IMR-90 (cell line): ENCODE results near the gene PEX19. TPM values are rescaled to one million over a fixed set of nuclear protein-coding genes. Genes with fewer than 3 reads are reported as not detected.

Experiments
- ATAC-seq: fragments of 200-7000 bp; cut with Tn5 transposase; 2 replicates; pipeline ENCODE4 v1.9.1; 2020; ENCODE audit warnings: low read depth, mild to moderate bottlenecking, moderate library complexity
- BruUV-seq: library from RNA; stranded (reverse); fragments of 400-500 nt; replicated peaks from 2 replicates; lab custom pipeline; 2021; lab: Mats Ljungman, UMichigan
- CTCF ChIA-PET: fragments of 300-600 bp; formaldehyde crosslinking; extraction: SDS; loops from one replicate; lab custom pipeline; 2021; ENCODE audit warnings: antibody characterized with exemption; lab: Yijun Ruan, JAX
- POLR2A ChIA-PET: fragments of 300-600 bp; sonication (Branson Sonifier 250); formaldehyde crosslinking; loops from one replicate; lab custom pipeline; 2022; ENCODE audit warnings: antibody characterized with exemption; ENCODE audit not compliant: unreplicated experiment; lab: Charles Lee
- DNase-seq: peaks from one replicate; pipeline ENCODE4 v3.0.0; 2013
- H2AFZ ChIP-seq: replicated peaks from 2 replicates; pipeline ENCODE3; 2013; ENCODE audit warnings: low read length, mild to moderate bottlenecking; ENCODE audit not compliant: poor library complexity
- H2AK5ac ChIP-seq: 2 replicates; pipeline ENCODE4 v1.6.1; 2013; ENCODE audit warnings: low read depth, low read length, inconsistent platforms
- H2AK9ac ChIP-seq: replicated peaks from 2 replicates; pipeline ENCODE3; 2013; ENCODE audit warnings: mild to moderate bottlenecking, low read depth, low read length, moderate library complexity; ENCODE audit not compliant: poor library complexity
- H2BK120ac ChIP-seq: 2 replicates; pipeline ENCODE4 v1.6.1; 2013; ENCODE audit warnings: low read depth, low read length, inconsistent platforms
- H2BK15ac ChIP-seq: 3 replicates; pipeline ENCODE4 v1.6.1; 2013; ENCODE audit warnings: low read depth, low read length, inconsistent platforms
- H2BK20ac ChIP-seq: 2 replicates; pipeline ENCODE4 v1.6.1; 2013; ENCODE audit warnings: low read depth, mild to moderate bottlenecking, inconsistent platforms, low read length, moderate library complexity
- H2BK5ac ChIP-seq: 2 replicates; pipeline ENCODE4 v1.6.1; 2013; ENCODE audit warnings: mild to moderate bottlenecking, low read depth, low read length, inconsistent platforms; ENCODE audit not compliant: poor library complexity, severe bottlenecking
- H3K14ac ChIP-seq: replicated peaks from 2 replicates; pipeline ENCODE4 v1.6.1; 2013; ENCODE audit warnings: low read depth, low read length, inconsistent platforms
- H3K18ac ChIP-seq: 2 replicates; pipeline ENCODE4 v1.6.1; 2013; ENCODE audit warnings: low read depth, low read length, control low read depth
- H3K23ac ChIP-seq: 2 replicates; pipeline ENCODE4 v1.6.1; 2013; ENCODE audit warnings: low read depth, low read length, inconsistent platforms
- H3K27ac ChIP-seq: 2 replicates; pipeline ENCODE4 v1.5.1; 2013; ENCODE audit warnings: mild to moderate bottlenecking, control low read depth, low read length; ENCODE audit not compliant: insufficient read depth
- H3K27me3 ChIP-seq: 2 replicates; pipeline ENCODE4 v1.6.1; 2013; ENCODE audit warnings: low read length; ENCODE audit not compliant: control insufficient read depth, insufficient read depth
- H3K36me3 ChIP-seq: 2 replicates; pipeline ENCODE4 v1.6.1; 2013; ENCODE audit warnings: low read length, mixed read lengths; ENCODE audit not compliant: control insufficient read depth, insufficient read depth
- H3K4ac ChIP-seq: 2 replicates; pipeline ENCODE4 v1.6.1; 2013; ENCODE audit warnings: low read depth, low read length, inconsistent platforms
- H3K4me1 ChIP-seq: 2 replicates; pipeline ENCODE4 v1.6.1; 2013; ENCODE audit warnings: low read length, mixed read lengths; ENCODE audit not compliant: control insufficient read depth, insufficient read depth
- H3K4me2 ChIP-seq: 2 replicates; pipeline ENCODE4 v1.6.1; 2013; ENCODE audit warnings: low read depth, mild to moderate bottlenecking, control low read depth, low read length, moderate library complexity
- H3K4me3 ChIP-seq: 2 replicates; pipeline ENCODE4 v1.5.1; 2013; ENCODE audit warnings: low read depth, mild to moderate bottlenecking, control low read depth, low read length, moderate library complexity; ENCODE audit not compliant: insufficient read depth
- H3K56ac ChIP-seq: 2 replicates; pipeline ENCODE4 v1.6.1; 2013; ENCODE audit warnings: low read length, inconsistent platforms; ENCODE audit not compliant: insufficient read depth; ENCODE audit errors: extremely low read depth
- H3K79me1 ChIP-seq, 2 experiments: 2 replicates each; pipeline ENCODE4 v1.6.1; 2013; ENCODE audit warnings: low read length in 2 of 2, inconsistent platforms in 1 of 2, low read depth in 1 of 2
- H3K9ac ChIP-seq: 2 replicates; pipeline ENCODE4 v1.6.1; 2013; ENCODE audit warnings: low read depth, low read length, control low read depth
- H3K9me1 ChIP-seq: 2 replicates; pipeline ENCODE4 v1.6.1; 2013; ENCODE audit warnings: low read length, inconsistent platforms; ENCODE audit not compliant: insufficient read depth
- H3K9me3 ChIP-seq: 2 replicates; pipeline ENCODE4 v1.6.1; 2013; ENCODE audit warnings: low read length; ENCODE audit not compliant: control insufficient read depth, insufficient read depth
- H4K20me1 ChIP-seq: 2 replicates; pipeline ENCODE4 v1.6.1; 2013; ENCODE audit warnings: low read length, inconsistent platforms; ENCODE audit not compliant: insufficient read depth
- H4K5ac ChIP-seq: 2 replicates; pipeline ENCODE4 v1.6.1; 2013; ENCODE audit warnings: mild to moderate bottlenecking, low read depth, low read length, control low read depth
- H4K8ac ChIP-seq, 2 experiments: 2 replicates each; pipeline ENCODE4 v1.6.1; 2013; ENCODE audit warnings: low read depth in 2 of 2, low read length in 2 of 2, control low read depth in 1 of 2, inconsistent platforms in 1 of 2
- H4K91ac ChIP-seq: 2 replicates; pipeline ENCODE4 v1.6.1; 2013; ENCODE audit warnings: low read depth, low read length, inconsistent platforms; ENCODE audit not compliant: insufficient read depth
- BHLHE40 ChIP-seq: fragments of 150-350 bp; IDR thresholded peaks from 2 replicates; pipeline ENCODE4 v1.6.1; 2016; ENCODE audit warnings: mild to moderate bottlenecking, low read depth, low read length
- CEBPB ChIP-seq: IDR thresholded peaks from 2 replicates; pipeline ENCODE4 v1.6.1; 2012; ENCODE audit warnings: low read depth, low read length, improper control_type of control experiment
- CHD1 ChIP-seq: IDR thresholded peaks from 2 replicates; pipeline ENCODE4 v1.6.1; 2012; ENCODE audit warnings: low read depth, low read length, improper control_type of control experiment
- FOS ChIP-seq: fragments of 150-350 bp; IDR thresholded peaks from 2 replicates; pipeline ENCODE4 v1.6.1; 2016; ENCODE audit warnings: low read depth, low read length
- MAFK ChIP-seq: IDR thresholded peaks from 2 replicates; pipeline ENCODE4 v1.6.1; 2012; ENCODE audit warnings: low read depth, low read length, improper control_type of control experiment
- MAZ ChIP-seq: IDR thresholded peaks from 2 replicates; pipeline ENCODE4 v1.6.1; 2012; ENCODE audit warnings: low read depth, mild to moderate bottlenecking, low read length, improper control_type of control experiment, moderate library complexity, borderline replicate concordance
- MXI1 ChIP-seq: IDR thresholded peaks from 2 replicates; pipeline ENCODE4 v1.6.1; 2012; ENCODE audit warnings: low read depth, mild to moderate bottlenecking, low read length, moderate library complexity, borderline replicate concordance
- NFE2L2 ChIP-seq: fragments of 150-350 bp; IDR thresholded peaks from 2 replicates; pipeline ENCODE4 v1.6.1; 2016; ENCODE audit warnings: low read depth, mild to moderate bottlenecking, low read length
- POLR2A ChIP-seq: IDR thresholded peaks from 2 replicates; pipeline ENCODE4 v1.6.1; 2012; ENCODE audit warnings: mild to moderate bottlenecking, low read depth, low read length
- RAD21 ChIP-seq: IDR thresholded peaks from 2 replicates; pipeline ENCODE4 v1.6.1; 2012; ENCODE audit warnings: low read length, improper control_type of control experiment
- RCOR1 ChIP-seq: IDR thresholded peaks from 2 replicates; pipeline ENCODE4 v1.6.1; 2012; ENCODE audit warnings: mild to moderate bottlenecking, low read length, improper control_type of control experiment; ENCODE audit not compliant: insufficient replicate concordance
- RFX5 ChIP-seq: IDR thresholded peaks from 2 replicates; pipeline ENCODE4 v1.8.0; 2012; ENCODE audit warnings: low read depth, mild to moderate bottlenecking, low read length, moderate library complexity
- SMC3 ChIP-seq: fragments of 150-350 bp; IDR thresholded peaks from 2 replicates; pipeline ENCODE4 v1.6.1; 2016; ENCODE audit warnings: low read depth, mild to moderate bottlenecking, antibody characterized with exemption, low read length, moderate library complexity
- WGBS, 2 experiments: methylation state at CpG; one replicate each; pipeline versions ENCODE4 v1.1.5 to v1.1.7; 2013; ENCODE audit warnings: missing lambda C conversion rate in 2 of 2; ENCODE audit not compliant: insufficient read length in 1 of 2; ENCODE audit errors: extremely low coverage in 2 of 2; 5-methylcytosine and 5-hydroxymethylcytosine counted together
- dilution Hi-C: fragments of 300-500 bp; cut with HindIII; formaldehyde crosslinking; loops from one replicate; pipeline ENCODE4 v1.14.3; 2018; ENCODE audit warnings: low sequenced_read_pairs; ENCODE audit not compliant: unreplicated experiment
- in situ Hi-C: fragments of 300-500 bp; cut with MboI; formaldehyde crosslinking; loops from 3 replicates; pipeline ENCODE4 v1.14.3; 2019; ENCODE audit warnings: low sequenced_read_pairs, inconsistent platforms, mixed read lengths
- intact Hi-C: fragments of 100-400 bp; cut with micrococcal nuclease; formaldehyde crosslinking; loops from 2 replicates; pipeline ENCODE4 v1.10.0; 2022
- polyA plus RNA-seq, 3 experiments: library from polyadenylated mRNA; depleted of rRNA; stranded (reverse); fragments of >200 nt; gene quantifications; 2 replicates each; pipeline ENCODE4 v1.2.3, GENCODE V29; 2012; ENCODE audit warnings: low replicate concordance in 1 of 3
- total RNA-seq: library from RNA; depleted of rRNA; stranded (reverse); fragments of >200 nt; gene quantifications from 2 replicates; pipeline ENCODE4 v1.2.3, GENCODE V29; 2012
- TF ChIP-seq, protein P1 (sequence below): conservative IDR thresholded peaks from 2 replicates; pipeline ENCODE4 v1.5.1; 2012; ENCODE audit warnings: mild to moderate bottlenecking, low read depth, low read length, improper control_type of control experiment
- TF ChIP-seq, protein P2 (sequence below): fragments of 150-350 bp; IDR thresholded peaks from 2 replicates; pipeline ENCODE4 v1.6.1; 2016; ENCODE audit warnings: low read depth, mild to moderate bottlenecking, low read length, moderate library complexity, borderline replicate concordance
- TF ChIP-seq, protein P3 (sequence below): fragments of 150-350 bp; IDR thresholded peaks from 2 replicates; pipeline ENCODE4 v1.6.1; 2017; ENCODE audit warnings: mild to moderate bottlenecking, antibody characterized with exemption, low read length, low read depth

The PEX19 gene
- total and polyA plus RNA-seq, 2 of the 4 experiments (the other 2 are of a cell fraction) = 44.5 to 67.7 TPM

DNA sequence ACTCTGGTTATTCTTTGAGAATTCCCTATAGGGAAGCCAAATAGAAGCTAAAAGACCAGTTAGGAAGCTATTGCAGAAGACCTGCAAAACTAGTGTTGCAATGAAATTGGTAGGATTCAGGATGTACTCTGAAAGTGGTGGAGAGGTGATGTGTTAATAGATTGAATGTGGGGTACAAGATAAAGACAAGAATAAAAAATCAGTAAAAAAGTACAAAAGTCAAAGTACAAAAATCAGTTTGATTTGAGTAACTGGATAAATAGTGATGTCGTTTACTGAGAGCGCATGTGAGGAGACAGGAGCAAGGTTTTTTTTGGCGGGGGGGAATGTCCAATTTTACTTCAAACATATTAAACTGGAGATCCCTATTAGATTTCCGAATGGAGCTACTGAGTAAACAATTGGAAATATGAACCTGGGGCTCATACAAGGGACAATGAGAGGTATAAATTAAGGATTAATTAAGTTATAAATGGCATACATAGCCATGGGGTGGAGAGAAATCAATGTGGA, 20.1 kb downstream of the PEX19 start:
- no TSS peak for BruUV-seq
- intact Hi-C loops = no loop called here
- Histone ChIP-seq H3K9ac (no peak overlapping the region), H3K23ac (no peak overlapping the region), H2BK20ac (no peak overlapping the region), H3K4me3 (no peak overlapping the region), H3K18ac (no peak overlapping the region), H3K4me2 (no peak overlapping the region), H4K20me1 (peaks cover 10% of the 10 kb centered on the region; the same call in 1 of the 2 replicates), H2BK15ac (no peak overlapping the region), H2AK9ac (no peak overlapping the region), H2AK5ac (no peak overlapping the region), H3K4ac (no peak overlapping the region), H3K27me3 (no peaks in the 10 kb centered on the region), H3K36me3 (no peaks in the 10 kb centered on the region), H4K91ac (no peak overlapping the region), H3K56ac (no peak overlapping the region), H3K4me1 (no peaks in the 10 kb centered on the region), H3K14ac (no peak overlapping the region), H2BK5ac (no peak overlapping the region), H3K27ac (no peak overlapping the region), H4K5ac (no peak overlapping the region), H2AFZ (no peak overlapping the region), H3K9me1 (no peaks in the 10 kb centered on the region), H4K8ac (no peak overlapping the region), H2BK120ac (no peak overlapping the region), H3K9me3 (no peaks in the 10 kb centered on the region), H3K79me1 (peaks cover 3 to 19% of the 10 kb centered on the region in 2 experiments; a peak in 2 of 4 replicates)
- in situ Hi-C loops = no loop called here
- DNase-seq = no peak
- CTCF ChIA-PET = interaction anchor here (0.7 kb wide), 1 partner anchor 20 kb away, joined by 3 read pairs; no protein-coding TSS in a partner anchor
- TF ChIP-seq FOS (no peak), SMC3 (no peak), RAD21 (no peak), MAFK (no peak), RFX5 (no peak), NFE2L2 (no peak), MXI1 (no peak), MAZ (no peak), RCOR1 (no peak), CHD1 (no peak), BHLHE40 (no peak), CEBPB (no peak), POLR2A (no peak)
- TF ChIP-seq, protein P1, sequence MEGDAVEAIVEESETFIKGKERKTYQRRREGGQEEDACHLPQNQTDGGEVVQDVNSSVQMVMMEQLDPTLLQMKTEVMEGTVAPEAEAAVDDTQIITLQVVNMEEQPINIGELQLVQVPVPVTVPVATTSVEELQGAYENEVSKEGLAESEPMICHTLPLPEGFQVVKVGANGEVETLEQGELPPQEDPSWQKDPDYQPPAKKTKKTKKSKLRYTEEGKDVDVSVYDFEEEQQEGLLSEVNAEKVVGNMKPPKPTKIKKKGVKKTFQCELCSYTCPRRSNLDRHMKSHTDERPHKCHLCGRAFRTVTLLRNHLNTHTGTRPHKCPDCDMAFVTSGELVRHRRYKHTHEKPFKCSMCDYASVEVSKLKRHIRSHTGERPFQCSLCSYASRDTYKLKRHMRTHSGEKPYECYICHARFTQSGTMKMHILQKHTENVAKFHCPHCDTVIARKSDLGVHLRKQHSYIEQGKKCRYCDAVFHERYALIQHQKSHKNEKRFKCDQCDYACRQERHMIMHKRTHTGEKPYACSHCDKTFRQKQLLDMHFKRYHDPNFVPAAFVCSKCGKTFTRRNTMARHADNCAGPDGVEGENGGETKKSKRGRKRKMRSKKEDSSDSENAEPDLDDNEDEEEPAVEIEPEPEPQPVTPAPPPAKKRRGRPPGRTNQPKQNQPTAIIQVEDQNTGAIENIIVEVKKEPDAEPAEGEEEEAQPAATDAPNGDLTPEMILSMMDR = no peak
- TF ChIP-seq, protein P2, sequence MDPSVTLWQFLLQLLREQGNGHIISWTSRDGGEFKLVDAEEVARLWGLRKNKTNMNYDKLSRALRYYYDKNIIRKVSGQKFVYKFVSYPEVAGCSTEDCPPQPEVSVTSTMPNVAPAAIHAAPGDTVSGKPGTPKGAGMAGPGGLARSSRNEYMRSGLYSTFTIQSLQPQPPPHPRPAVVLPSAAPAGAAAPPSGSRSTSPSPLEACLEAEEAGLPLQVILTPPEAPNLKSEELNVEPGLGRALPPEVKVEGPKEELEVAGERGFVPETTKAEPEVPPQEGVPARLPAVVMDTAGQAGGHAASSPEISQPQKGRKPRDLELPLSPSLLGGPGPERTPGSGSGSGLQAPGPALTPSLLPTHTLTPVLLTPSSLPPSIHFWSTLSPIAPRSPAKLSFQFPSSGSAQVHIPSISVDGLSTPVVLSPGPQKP = no peak
- TF ChIP-seq, protein P3, sequence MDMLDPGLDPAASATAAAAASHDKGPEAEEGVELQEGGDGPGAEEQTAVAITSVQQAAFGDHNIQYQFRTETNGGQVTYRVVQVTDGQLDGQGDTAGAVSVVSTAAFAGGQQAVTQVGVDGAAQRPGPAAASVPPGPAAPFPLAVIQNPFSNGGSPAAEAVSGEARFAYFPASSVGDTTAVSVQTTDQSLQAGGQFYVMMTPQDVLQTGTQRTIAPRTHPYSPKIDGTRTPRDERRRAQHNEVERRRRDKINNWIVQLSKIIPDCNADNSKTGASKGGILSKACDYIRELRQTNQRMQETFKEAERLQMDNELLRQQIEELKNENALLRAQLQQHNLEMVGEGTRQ = no peak
- dilution Hi-C loops = no loop called here
- POLR2A ChIA-PET = no interaction called here
- ATAC-seq = no peak
- WGBS, 2 experiments = 67% methylated on average over 1 of the region's 4 CpGs; no CpG with 5 or more reads in 1 of the 2 experiments
